SK-N-SH (cell line): ENCODE measurements around the gene KRT32.

Experiments used
- CTCF ChIP-seq: fragments of 200-600 bp; sonication (generic); IDR thresholded peaks from 2 replicates; pipeline ENCODE4 v1.6.1; 2017; ENCODE audit warnings: antibody characterized with exemption, mild to moderate bottlenecking, moderate library complexity
- ELF1 ChIP-seq: IDR thresholded peaks from 2 replicates; pipeline ENCODE4 v1.4.0; 2012
- EP300 ChIP-seq, 2 experiments: IDR thresholded peaks; 2 replicates each; pipeline versions ENCODE4 v1.4.0 to v1.6.1; 2012; ENCODE audit warnings: borderline replicate concordance in 1 of 2, low read depth in 1 of 2, low read length in 1 of 2
- FOXJ3 ChIP-seq: sonication (generic); formaldehyde crosslinking; IDR thresholded peaks from 2 replicates; pipeline ENCODE4 v1.5.1; 2020; ENCODE audit warnings: mild to moderate bottlenecking, missing genetic modification reagents
- GATA2 ChIP-seq: sonication (generic); formaldehyde crosslinking; IDR thresholded peaks from 2 replicates; pipeline ENCODE4 v1.5.0; 2020; ENCODE audit warnings: mild to moderate bottlenecking, missing genetic modification reagents
- RAD21 ChIP-seq: IDR thresholded peaks from 2 replicates; pipeline ENCODE4 v1.6.1; 2012; ENCODE audit warnings: mild to moderate bottlenecking, low read length
- RFX5 ChIP-seq: IDR thresholded peaks from 2 replicates; pipeline ENCODE4 v1.6.1; 2012; ENCODE audit warnings: mild to moderate bottlenecking, improper control_type of control experiment, low read length
- SMC3 ChIP-seq: IDR thresholded peaks from 2 replicates; pipeline ENCODE4 v1.6.1; 2012; ENCODE audit warnings: low read depth, low read length, improper control_type of control experiment
- USF1 ChIP-seq: IDR thresholded peaks from 2 replicates; pipeline ENCODE4 v1.4.0; 2012; ENCODE audit warnings: low read depth, borderline replicate concordance

GRCh38 chr17:41484920-41485904 lies 18.0 kb upstream of the KRT32 start:
- TF ChIP-seq ELF1 (no peak), CTCF (no peak), USF1 (no peak), EP300 (IDR thresholded peaks at IDR 0.05; ENCODE audit: borderline replicate concordance in 1 of 2, low read depth in 1 of 2, low read length in 1 of 2) (no peak), RFX5 (no peak), GATA2 (CRISPR knock-in tag) (no peak), RAD21 (no peak), SMC3 (no peak), FOXJ3 (CRISPR knock-in tag) (no peak)
